Endothelial cell of umbilical vein (primary cell): ENCODE data around the gene TUBB4B.

Source experiments
- EZH2 ChIP-seq: IDR thresholded peaks from 2 replicates; pipeline ENCODE4 v1.6.1; 2012; ENCODE audit warnings: borderline replicate concordance, low read depth, mild to moderate bottlenecking, moderate library complexity, low read length, inconsistent platforms; ENCODE audit not compliant: severe bottlenecking
- POLR2A ChIP-seq: IDR thresholded peaks from 2 replicates; pipeline ENCODE4 v1.6.1; 2012; ENCODE audit warnings: low read depth, mild to moderate bottlenecking, control low read depth, low read length
- TF ChIP-seq, protein P1 (sequence below), 2 donors: IDR thresholded peaks; 1 replicate in 1 of 2; 2 replicates in 1 of 2; pipeline ENCODE4 v1.5.1; 2011; ENCODE audit warnings: low read length in 2 of 2, mild to moderate bottlenecking in 2 of 2, moderate library complexity in 2 of 2, control low read depth in 1 of 2, inconsistent platforms in 1 of 2, low read depth in 1 of 2; ENCODE audit not compliant: insufficient read depth in 1 of 2; ENCODE audit errors: extremely low read depth in 1 of 2

DNA sequence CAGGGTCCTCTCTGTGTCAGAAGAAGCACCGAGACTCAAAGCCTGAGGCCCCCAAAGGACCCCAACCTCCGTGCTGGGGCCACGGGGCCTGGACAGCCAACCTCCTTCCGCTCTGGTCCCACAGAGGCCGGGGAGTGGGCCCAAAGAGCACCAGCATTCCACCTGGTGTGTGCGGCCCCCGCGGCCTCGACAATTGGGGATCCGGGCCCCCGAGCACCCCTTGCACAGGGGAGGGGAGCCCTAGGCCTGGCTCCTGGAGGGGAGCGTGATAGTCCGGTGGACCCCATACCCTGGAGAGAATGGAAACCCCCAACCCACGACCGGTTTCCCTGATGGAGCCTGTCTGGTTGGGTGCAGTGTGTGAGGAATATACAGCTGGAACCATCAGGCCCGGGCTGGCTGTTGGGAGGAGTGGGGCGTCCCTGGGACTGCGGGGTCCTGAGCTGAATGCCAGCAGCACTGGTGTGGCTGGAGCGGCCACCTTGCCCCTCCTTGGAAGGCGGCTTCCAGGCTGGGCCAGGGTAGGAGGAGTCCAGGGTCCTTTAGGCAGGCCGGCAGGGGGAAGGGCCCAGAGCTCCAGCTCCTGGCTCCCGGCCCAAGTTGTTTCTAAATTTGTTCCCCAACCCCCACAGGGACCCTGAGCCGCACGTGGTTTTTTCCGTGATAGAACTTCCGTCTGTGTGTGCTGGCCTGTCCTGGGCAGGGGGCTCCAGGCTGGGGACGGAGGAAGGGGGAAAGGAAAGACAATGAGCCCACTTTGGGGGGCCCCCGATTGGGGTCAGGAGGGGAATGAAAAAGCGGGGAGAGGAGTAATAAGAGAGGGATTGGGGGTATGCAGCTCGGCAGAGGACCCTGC lies 35.6 kb downstream of the TUBB4B start:
- TF ChIP-seq, protein P1, sequence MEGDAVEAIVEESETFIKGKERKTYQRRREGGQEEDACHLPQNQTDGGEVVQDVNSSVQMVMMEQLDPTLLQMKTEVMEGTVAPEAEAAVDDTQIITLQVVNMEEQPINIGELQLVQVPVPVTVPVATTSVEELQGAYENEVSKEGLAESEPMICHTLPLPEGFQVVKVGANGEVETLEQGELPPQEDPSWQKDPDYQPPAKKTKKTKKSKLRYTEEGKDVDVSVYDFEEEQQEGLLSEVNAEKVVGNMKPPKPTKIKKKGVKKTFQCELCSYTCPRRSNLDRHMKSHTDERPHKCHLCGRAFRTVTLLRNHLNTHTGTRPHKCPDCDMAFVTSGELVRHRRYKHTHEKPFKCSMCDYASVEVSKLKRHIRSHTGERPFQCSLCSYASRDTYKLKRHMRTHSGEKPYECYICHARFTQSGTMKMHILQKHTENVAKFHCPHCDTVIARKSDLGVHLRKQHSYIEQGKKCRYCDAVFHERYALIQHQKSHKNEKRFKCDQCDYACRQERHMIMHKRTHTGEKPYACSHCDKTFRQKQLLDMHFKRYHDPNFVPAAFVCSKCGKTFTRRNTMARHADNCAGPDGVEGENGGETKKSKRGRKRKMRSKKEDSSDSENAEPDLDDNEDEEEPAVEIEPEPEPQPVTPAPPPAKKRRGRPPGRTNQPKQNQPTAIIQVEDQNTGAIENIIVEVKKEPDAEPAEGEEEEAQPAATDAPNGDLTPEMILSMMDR (IDR thresholded peaks at IDR 0.05; ENCODE audit: extremely low read depth in 1 of 2, insufficient read depth in 1 of 2, low read depth in 1 of 2, low read length in 2 of 2): no peak
- TF ChIP-seq POLR2A (no peak), EZH2 (no peak)
